Glomerular endothelial cell (primary cell): Measurements from ENCODE around the gene SEMA3G. TPM values are rescaled to one million over a fixed set of nuclear protein-coding genes. Genes with fewer than 3 reads are reported as not detected.

Source experiments
- DNase-seq: peaks from one replicate; pipeline ENCODE4 v3.0.0-alpha.2; 2011; ENCODE audit warnings: low read depth, low spot score; ENCODE audit errors: extremely low read depth
- total RNA-seq: library from RNA; depleted of rRNA; stranded (reverse); fragments of >200 nt; gene quantifications from 2 replicates; pipeline ENCODE4 v1.2.3, GENCODE V29; 2015

The SEMA3G gene
- total RNA-seq, 1 donor from 2014 or later, result 61.3 TPM

GRCh38 chr3:52440249-52440551, 4.7 kb downstream of the SEMA3G start:
- no peak for DNase-seq

GRCh38 chr3:52439426-52440248, 5.3 kb downstream of the SEMA3G start:
- no peak for DNase-seq

- no peak for DNase-seq
Measured at GRCh38 chr3:52438579-52439425, 6.1 kb downstream of the SEMA3G start.

- no peak for DNase-seq
Measured at GRCh38 chr3:52438104-52438376, 6.9 kb downstream of the SEMA3G start.

GRCh38 chr3:52437326-52438103, 7.4 kb downstream of the SEMA3G start:
- DNase-seq, result no peak

GRCh38 chr3:52436500-52437149, 8.3 kb downstream of the SEMA3G start:
- DNase-seq, result no peak

GRCh38 chr3:52435246-52436101, 9.4 kb downstream of the SEMA3G start:
- DNase-seq, result no peak

- DNase-seq, result no peak
Measured at GRCh38 chr3:52434491-52435115, 10.3 kb downstream of the SEMA3G start.

GRCh38 chr3:52433996-52434479, 10.9 kb downstream of the SEMA3G start:
- DNase-seq, result no peak

GRCh38 chr3:52433328-52433995, 11.4 kb downstream of the SEMA3G start:
- no peak for DNase-seq

GRCh38 chr3:52432691-52433141, 12.2 kb downstream of the SEMA3G start:
- DNase-seq, result no peak

- no peak for DNase-seq
Measured at GRCh38 chr3:52432225-52432624, 12.7 kb downstream of the SEMA3G start.

GRCh38 chr3:52431459-52432223, 13.3 kb downstream of the SEMA3G start:
- DNase-seq, result no peak

- no peak for DNase-seq
Measured at GRCh38 chr3:52430416-52430810, 14.5 kb downstream of the SEMA3G start.

- peak; percentile 96 for DNase-seq
Measured at GRCh38 chr3:52429779-52430415, 15.0 kb downstream of the SEMA3G start.

- DNase-seq, result no peak
Measured at GRCh38 chr3:52429031-52429430, 15.9 kb downstream of the SEMA3G start.

GRCh38 chr3:52428151-52429005, 16.5 kb downstream of the SEMA3G start:
- peak; percentile 82 for DNase-seq
